Heart right ventricle (tissue), 16 donors: Measurements from ENCODE around the gene INPP5D. TPM values are rescaled to one million over a fixed set of nuclear protein-coding genes. Genes with fewer than 3 reads are reported as not detected.
A peak's percentile ranks its signal among the peaks of the same experiment; 100 is the strongest.

Source experiments
- ATAC-seq, 8 donors: fragments of 200-7000 bp; cut with Tn5 transposase; one replicate each; pipeline ENCODE4 v1.9.1; 2020; ENCODE audit warnings: mild to moderate bottlenecking in 8 of 8, moderate library complexity in 8 of 8, moderate number of reproducible peaks in 1 of 8
- DNase-seq, 2 donors: peaks; one replicate each; pipeline ENCODE4 v3.0.0-alpha.2; 2020
- H3K27ac ChIP-seq, 10 donors: fragments of 200-600 bp; sonication (generic) in 2 of 10; one replicate each; pipeline versions ENCODE4 v1.5.0 to v1.8.0; 2020 to 2022; ENCODE audit warnings: mild to moderate bottlenecking in 3 of 10
- H3K27me3 ChIP-seq, 7 donors: fragments of 200-600 bp; one replicate each; pipeline ENCODE4 v1.8.0; 2021 to 2022; ENCODE audit warnings: mild to moderate bottlenecking in 2 of 7
- H3K36me3 ChIP-seq, 9 donors: fragments of 200-600 bp; sonication (generic) in 1 of 9; one replicate each; pipeline versions ENCODE4 v1.5.0 to v1.8.0; 2020 to 2022; ENCODE audit warnings: mild to moderate bottlenecking in 2 of 9
- H3K4me1 ChIP-seq, 9 donors: fragments of 200-600 bp; sonication (generic) in 1 of 9; one replicate each; pipeline versions ENCODE4 v1.5.0 to v1.8.0; 2020 to 2022; ENCODE audit warnings: mild to moderate bottlenecking in 4 of 9
- H3K4me3 ChIP-seq, 10 donors: fragments of 200-600 bp; sonication (generic) in 2 of 10; one replicate each; pipeline versions ENCODE4 v1.5.0 to v1.8.0; 2020 to 2022; ENCODE audit warnings: mild to moderate bottlenecking in 7 of 10, moderate library complexity in 2 of 10
- H3K9me3 ChIP-seq, 11 donors: fragments of 200-600 bp in 10 of 11; sonication (generic) in 2 of 11; one replicate each; pipeline versions ENCODE4 v1.5.0 to v1.8.0; 2013 to 2022; ENCODE audit warnings: mild to moderate bottlenecking in 2 of 11, control low read depth in 1 of 11, moderate library complexity in 1 of 11
- WGBS, 2 donors: extraction: QIAGEN DNeasy Blood & Tissue Kit; methylation state at CpG; one replicate each; pipeline ENCODE4 v1.1.7; 2013; ENCODE audit warnings: inconsistent platforms in 1 of 2; 5-methylcytosine and 5-hydroxymethylcytosine counted together
- intact Hi-C, 10 donors: fragments of 100-400 bp; cut with DNase I; formaldehyde crosslinking; loops; one replicate each; pipeline versions ENCODE4 v1.11.1 to v1.14.2; 2022
- polyA plus RNA-seq, 2 donors: library from polyadenylated mRNA; stranded (reverse); fragments of 200-250 nt; gene quantifications; one replicate each; pipeline ENCODE4 v1.2.3, GENCODE V29; 2013
- total RNA-seq, 10 donors: library from RNA; stranded (reverse); fragmentation: NEBNext Ultra II Directional in 3 of 10; extraction: Animal tissue kit (Norgen Biotek cat#: 25700) in 3 of 10; gene quantifications; one replicate each; pipeline versions ENCODE4 v1.2.1 to v1.2.4, GENCODE V29; 2021 to 2023
- TF ChIP-seq, protein P1 (sequence below), 9 donors: fragments of 200-600 bp; sonication (generic) in 2 of 9; IDR thresholded peaks; one replicate each; pipeline versions ENCODE4 v1.5.0 to v1.8.0; 2021 to 2022; ENCODE audit warnings: antibody characterized with exemption in 9 of 9, mild to moderate bottlenecking in 5 of 9, moderate library complexity in 1 of 9
- donor health status: Arrhythmogenic right ventricular cardiomyopathy.
- donor health status: ischemic (EF 13 %, LVEDD 7.1; RV severe dilation, severe dysfunction).
- donor health status: healthy with polysubstance abuse.
- donor health status: DM: no; HTN: yes; CAD: no.
- donor health status: DM: no; HTN: no; CAD: no.
- donor health status: ischemic (EF 25% LVEDD 6.9; RV normal size, moderate dysfunction).
- donor health status: ischemic (EF 25% LVEDD 5.7; RV mildly dilated, moderate dysfunction).
- donor health status: healthy.
- donor health status: DM: yes; HTN: yes; CAD: no.
- donor health status: Ischemic cardiomyopathy.
- donor health status: ischemic (EF 35%, LVEDD 5.7; RV mildly dilated, moderate dysfunction).
- donor health status: nonischemic (EF 11% LVEDD 7.7; RV severe dilation, severe dysfunction).
- donor health status: DM: yes; HTN: yes; CAD: no.
- donor health status: PGD.
- donor health status: ischemic (EF 29% LVEDD 5.4; RV normal size, mild dysfunction).
- donor health status: nonischemic (EF 23%, LVEDD 6.1; RV moderate dilation, normal function).

The INPP5D gene
- total and polyA plus RNA-seq, 12 donors, result 2.9 to 17.2 (median 5.7) TPM

DNA sequence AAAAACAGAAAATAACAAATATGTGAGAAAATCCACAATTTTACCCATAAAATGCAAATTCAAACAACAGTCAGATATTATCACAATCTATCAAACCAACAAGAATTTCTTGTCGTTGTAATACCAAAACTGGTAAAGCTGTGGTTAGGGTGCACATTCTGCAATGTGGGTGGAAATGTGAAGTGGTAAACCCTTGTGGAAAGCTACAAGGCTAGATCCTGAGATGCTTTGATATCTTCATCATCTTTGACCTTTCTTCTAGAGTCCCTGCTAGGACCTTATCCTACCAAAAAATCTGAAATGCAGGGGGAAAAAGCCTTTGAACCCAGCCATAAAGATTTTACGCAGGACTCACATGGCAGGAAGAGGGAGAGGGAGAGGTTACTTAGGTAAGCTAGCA is 174.1 kb downstream of the INPP5D start:
- intact Hi-C loops, result no loop called here
- peak overlapping the region in 1 of 10 donors; percentile 44 for H3K27ac ChIP-seq
- H3K4me3 ChIP-seq, result no peak overlapping the region
- no peaks in the 10 kb centered on the region for H3K9me3 ChIP-seq
- TF ChIP-seq, protein P1, sequence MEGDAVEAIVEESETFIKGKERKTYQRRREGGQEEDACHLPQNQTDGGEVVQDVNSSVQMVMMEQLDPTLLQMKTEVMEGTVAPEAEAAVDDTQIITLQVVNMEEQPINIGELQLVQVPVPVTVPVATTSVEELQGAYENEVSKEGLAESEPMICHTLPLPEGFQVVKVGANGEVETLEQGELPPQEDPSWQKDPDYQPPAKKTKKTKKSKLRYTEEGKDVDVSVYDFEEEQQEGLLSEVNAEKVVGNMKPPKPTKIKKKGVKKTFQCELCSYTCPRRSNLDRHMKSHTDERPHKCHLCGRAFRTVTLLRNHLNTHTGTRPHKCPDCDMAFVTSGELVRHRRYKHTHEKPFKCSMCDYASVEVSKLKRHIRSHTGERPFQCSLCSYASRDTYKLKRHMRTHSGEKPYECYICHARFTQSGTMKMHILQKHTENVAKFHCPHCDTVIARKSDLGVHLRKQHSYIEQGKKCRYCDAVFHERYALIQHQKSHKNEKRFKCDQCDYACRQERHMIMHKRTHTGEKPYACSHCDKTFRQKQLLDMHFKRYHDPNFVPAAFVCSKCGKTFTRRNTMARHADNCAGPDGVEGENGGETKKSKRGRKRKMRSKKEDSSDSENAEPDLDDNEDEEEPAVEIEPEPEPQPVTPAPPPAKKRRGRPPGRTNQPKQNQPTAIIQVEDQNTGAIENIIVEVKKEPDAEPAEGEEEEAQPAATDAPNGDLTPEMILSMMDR (IDR thresholded peaks at IDR 0.05), result no peak
- peaks cover 0 to 24% (median 0%) of the 10 kb centered on the region in 9 donors for H3K4me1 ChIP-seq
- 86 to 91% methylated on average over 2 of the region's 2 CpGs for WGBS, 2 donors
- H3K27me3 ChIP-seq, result no peaks in the 10 kb centered on the region
- H3K36me3 ChIP-seq, result no peaks in the 10 kb centered on the region
- no peak for ATAC-seq
- DNase-seq, result no peak

DNA sequence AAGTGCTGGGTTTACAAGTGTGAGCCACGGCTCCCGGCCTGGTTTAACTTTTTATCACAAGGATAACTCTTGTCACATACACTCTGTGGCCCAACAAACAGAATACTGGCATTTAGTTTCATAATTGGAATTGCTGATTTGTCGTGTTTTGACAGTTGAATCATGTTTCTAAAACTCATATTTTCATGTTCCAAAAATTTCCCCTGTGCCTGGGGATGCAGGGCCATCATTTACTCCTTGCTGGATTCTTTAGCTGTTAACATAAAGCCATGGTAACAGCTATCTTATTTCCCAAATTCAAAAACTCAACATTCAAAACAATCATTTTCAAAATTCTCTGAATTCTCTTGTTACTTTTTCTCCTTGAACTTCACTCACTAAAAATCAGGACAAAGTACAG is 174.9 kb downstream of the INPP5D start:
- no peaks in the 10 kb centered on the region for H3K36me3 ChIP-seq
- peaks cover 0 to 24% (median 0%) of the 10 kb centered on the region in 9 donors for H3K4me1 ChIP-seq
- DNase-seq (no peak), ATAC-seq (no peak)
- no peaks in the 10 kb centered on the region for H3K27me3 ChIP-seq
- TF ChIP-seq, protein P1 (IDR thresholded peaks at IDR 0.05), result no peak
- WGBS, 2 donors, result 86 to 87% methylated on average over 3 of the region's 3 CpGs
- intact Hi-C loops, result no loop called here
- no peaks in the 10 kb centered on the region for H3K9me3 ChIP-seq
- H3K4me3 ChIP-seq, result no peak overlapping the region
- peak overlapping the region in 1 of 10 donors; percentile 1 for H3K27ac ChIP-seq

DNA sequence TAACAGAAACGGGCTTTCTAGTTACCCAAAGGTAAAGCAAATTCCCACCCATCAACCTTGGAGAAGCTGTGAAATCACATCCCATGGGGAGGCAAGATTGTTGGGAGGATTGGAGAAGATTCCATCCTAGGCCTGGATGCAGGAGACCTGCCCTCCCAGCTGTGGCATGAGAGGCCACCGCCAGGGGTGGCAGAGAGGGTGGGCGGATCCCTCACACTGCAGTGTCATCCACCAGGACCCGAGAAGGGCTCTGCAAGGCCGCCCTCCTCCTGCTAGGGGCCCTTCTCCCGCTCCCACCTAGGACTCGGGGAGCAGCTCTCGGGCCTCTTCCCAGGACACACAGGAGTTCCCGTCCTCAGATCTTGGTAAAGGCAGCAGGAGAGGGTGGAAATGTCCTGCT is 175.8 kb downstream of the INPP5D start:
- DNase-seq, result no peak
- 70 to 76% methylated on average over 9 of the region's 9 CpGs for WGBS, 2 donors
- no peak for ATAC-seq
- H3K27ac ChIP-seq, result no peak overlapping the region
- TF ChIP-seq, protein P1 (IDR thresholded peaks at IDR 0.05), result no peak
- peaks cover 0 to 24% (median 0%) of the 10 kb centered on the region in 9 donors for H3K4me1 ChIP-seq
- H3K4me3 ChIP-seq, result no peak overlapping the region
- H3K27me3 ChIP-seq, result no peaks in the 10 kb centered on the region
- intact Hi-C loops, result no loop called here
- H3K36me3 ChIP-seq, result no peaks in the 10 kb centered on the region
- no peaks in the 10 kb centered on the region for H3K9me3 ChIP-seq

DNA sequence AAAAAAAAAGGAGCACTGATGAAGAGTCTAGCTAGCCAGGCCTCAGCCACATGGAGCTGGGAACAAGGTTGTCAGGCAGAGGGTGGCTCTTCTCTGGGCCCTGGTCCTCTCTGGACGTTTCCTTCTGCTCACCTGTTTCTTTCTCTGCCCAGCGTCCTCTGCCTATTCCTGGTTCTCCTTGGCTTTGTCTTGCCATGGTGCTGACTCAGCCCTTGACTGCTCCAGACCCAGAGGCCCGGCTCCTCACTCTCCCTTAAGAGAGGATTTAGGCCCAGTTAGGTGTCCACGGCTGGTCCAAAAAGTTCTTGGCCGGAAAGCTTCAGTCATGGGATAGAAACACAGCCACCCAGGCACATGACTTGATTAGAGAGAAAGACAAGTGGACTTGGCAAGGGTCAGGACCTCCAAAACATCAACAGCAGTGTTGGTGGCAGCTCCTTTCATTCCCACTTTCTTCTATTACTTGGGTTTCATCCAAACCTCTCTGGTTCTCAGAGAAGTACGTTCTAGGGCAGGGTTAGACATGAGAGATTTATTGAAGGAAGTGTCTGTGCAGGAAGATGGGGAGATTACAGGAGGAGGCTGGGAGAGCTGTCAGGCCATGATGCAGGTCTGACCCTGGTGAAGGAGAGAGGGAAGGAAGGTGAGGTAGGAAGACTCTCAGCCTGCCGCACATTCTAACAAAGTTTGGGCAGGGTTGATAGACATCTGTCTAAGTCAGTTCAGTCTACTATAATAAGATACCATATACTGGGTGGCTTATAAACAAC is 176.9 kb downstream of the INPP5D start:
- H3K4me3 ChIP-seq, result no peak overlapping the region
- H3K9me3 ChIP-seq, result no peaks in the 10 kb centered on the region
- H3K4me1 ChIP-seq, result peaks cover 0 to 32% (median 0%) of the 10 kb centered on the region in 9 donors
- WGBS, 2 donors, result 69 to 84% methylated on average over 7 of the region's 7 CpGs
- TF ChIP-seq, protein P1 (IDR thresholded peaks at IDR 0.05), result no peak
- H3K27ac ChIP-seq, result no peak overlapping the region
- H3K27me3 ChIP-seq, result no peaks in the 10 kb centered on the region
- no peak for ATAC-seq
- no peaks in the 10 kb centered on the region for H3K36me3 ChIP-seq
- intact Hi-C loops, result no loop called here
- no peak for DNase-seq
